Neutrophil (primary cell): ENCODE results near the gene YIPF1.

Experiments used
- H3K27ac ChIP-seq: fragments of 200-600 bp; sonication (generic); 2 replicates; pipeline ENCODE4 v1.5.1; 2016; ENCODE audit warnings: mild to moderate bottlenecking, moderate library complexity
- H3K27me3 ChIP-seq: fragments of 200-600 bp; sonication (generic); 2 replicates; pipeline ENCODE4 v1.6.0; 2016; ENCODE audit warnings: mild to moderate bottlenecking
- H3K36me3 ChIP-seq: fragments of 200-600 bp; sonication (generic); 2 replicates; pipeline ENCODE4 v1.5.1; 2017
- H3K4me1 ChIP-seq, 2 experiments: fragments of 200-600 bp in 1 of 2; sonication (generic) in 1 of 2; 1 replicate in 1 of 2; 2 replicates in 1 of 2; pipeline versions ENCODE4 v1.5.1 to v1.6.1; 2013 to 2016; ENCODE audit warnings: low read depth in 1 of 2, low read length in 1 of 2, mild to moderate bottlenecking in 1 of 2, moderate library complexity in 1 of 2; ENCODE audit not compliant: control insufficient read depth in 1 of 2, insufficient read depth in 1 of 2
- H3K4me3 ChIP-seq, 2 experiments: fragments of 200-600 bp in 1 of 2; sonication (generic) in 1 of 2; 1 replicate in 1 of 2; 2 replicates in 1 of 2; pipeline ENCODE4 v1.5.1; 2013 to 2016; ENCODE audit warnings: low read depth in 1 of 2, low read length in 1 of 2, mild to moderate bottlenecking in 1 of 2, moderate library complexity in 1 of 2
- H3K9me3 ChIP-seq: fragments of 200-600 bp; sonication (generic); 2 replicates; pipeline ENCODE4 v1.5.1; 2016
- TF ChIP-seq, protein P1 (sequence below): fragments of 200-600 bp; sonication (generic); IDR thresholded peaks from 2 replicates; pipeline ENCODE4 v1.5.1; 2016; ENCODE audit warnings: antibody characterized with exemption

YIPF1 gene

DNA sequence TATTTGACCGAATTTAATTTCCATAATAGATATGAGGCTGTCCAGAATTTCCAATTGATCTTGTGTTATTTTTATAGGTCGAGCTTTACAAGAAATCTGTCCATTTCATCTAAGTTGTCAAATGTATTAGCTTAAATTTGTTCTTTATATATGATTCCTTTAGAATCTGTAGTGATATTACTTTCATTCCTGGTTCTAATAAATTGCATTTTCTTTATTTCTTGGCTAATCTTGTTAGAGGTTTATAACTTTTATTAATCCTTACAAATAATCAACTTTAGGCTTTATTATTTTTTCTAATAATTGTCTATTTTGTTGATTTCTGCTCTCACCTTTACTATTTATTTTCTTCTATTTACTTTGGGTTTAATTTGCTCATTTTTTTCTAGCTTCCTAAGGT, 41.9 kb upstream of the YIPF1 start:
- Histone ChIP-seq H3K4me1 (no peaks in the 10 kb centered on the region), H3K27me3 (no peaks in the 10 kb centered on the region), H3K36me3 (peaks cover 24% of the 10 kb centered on the region), H3K27ac (no peak overlapping the region), H3K4me3 (no peak overlapping the region), H3K9me3 (no peaks in the 10 kb centered on the region)
- TF ChIP-seq, protein P1, sequence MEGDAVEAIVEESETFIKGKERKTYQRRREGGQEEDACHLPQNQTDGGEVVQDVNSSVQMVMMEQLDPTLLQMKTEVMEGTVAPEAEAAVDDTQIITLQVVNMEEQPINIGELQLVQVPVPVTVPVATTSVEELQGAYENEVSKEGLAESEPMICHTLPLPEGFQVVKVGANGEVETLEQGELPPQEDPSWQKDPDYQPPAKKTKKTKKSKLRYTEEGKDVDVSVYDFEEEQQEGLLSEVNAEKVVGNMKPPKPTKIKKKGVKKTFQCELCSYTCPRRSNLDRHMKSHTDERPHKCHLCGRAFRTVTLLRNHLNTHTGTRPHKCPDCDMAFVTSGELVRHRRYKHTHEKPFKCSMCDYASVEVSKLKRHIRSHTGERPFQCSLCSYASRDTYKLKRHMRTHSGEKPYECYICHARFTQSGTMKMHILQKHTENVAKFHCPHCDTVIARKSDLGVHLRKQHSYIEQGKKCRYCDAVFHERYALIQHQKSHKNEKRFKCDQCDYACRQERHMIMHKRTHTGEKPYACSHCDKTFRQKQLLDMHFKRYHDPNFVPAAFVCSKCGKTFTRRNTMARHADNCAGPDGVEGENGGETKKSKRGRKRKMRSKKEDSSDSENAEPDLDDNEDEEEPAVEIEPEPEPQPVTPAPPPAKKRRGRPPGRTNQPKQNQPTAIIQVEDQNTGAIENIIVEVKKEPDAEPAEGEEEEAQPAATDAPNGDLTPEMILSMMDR, result no peak

DNA sequence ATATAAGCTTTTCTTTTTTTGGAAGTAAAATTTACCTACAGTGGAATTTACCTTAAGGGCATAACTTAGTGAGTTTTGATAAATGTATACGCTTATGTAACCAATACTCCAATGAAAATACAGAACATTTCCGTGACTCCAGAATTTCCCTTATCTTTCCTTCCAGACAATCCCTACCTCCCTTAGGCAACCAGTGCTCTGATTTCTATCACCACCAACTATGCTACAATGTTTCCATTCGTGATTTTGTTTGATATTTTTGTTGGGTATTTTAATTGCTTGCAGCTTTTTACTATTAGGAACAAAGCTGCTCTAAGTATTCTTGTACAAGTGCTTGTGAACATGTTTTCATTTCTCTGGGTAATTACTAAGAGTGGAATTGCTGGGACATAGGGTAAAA, 41.3 kb upstream of the YIPF1 start:
- no peaks in the 10 kb centered on the region for H3K9me3 ChIP-seq
- H3K4me3 ChIP-seq, result no peak overlapping the region
- H3K4me1 ChIP-seq, result no peaks in the 10 kb centered on the region
- H3K27me3 ChIP-seq, result no peaks in the 10 kb centered on the region
- peaks cover 24% of the 10 kb centered on the region for H3K36me3 ChIP-seq
- H3K27ac ChIP-seq, result no peak overlapping the region
- TF ChIP-seq, protein P1, result no peak

DNA sequence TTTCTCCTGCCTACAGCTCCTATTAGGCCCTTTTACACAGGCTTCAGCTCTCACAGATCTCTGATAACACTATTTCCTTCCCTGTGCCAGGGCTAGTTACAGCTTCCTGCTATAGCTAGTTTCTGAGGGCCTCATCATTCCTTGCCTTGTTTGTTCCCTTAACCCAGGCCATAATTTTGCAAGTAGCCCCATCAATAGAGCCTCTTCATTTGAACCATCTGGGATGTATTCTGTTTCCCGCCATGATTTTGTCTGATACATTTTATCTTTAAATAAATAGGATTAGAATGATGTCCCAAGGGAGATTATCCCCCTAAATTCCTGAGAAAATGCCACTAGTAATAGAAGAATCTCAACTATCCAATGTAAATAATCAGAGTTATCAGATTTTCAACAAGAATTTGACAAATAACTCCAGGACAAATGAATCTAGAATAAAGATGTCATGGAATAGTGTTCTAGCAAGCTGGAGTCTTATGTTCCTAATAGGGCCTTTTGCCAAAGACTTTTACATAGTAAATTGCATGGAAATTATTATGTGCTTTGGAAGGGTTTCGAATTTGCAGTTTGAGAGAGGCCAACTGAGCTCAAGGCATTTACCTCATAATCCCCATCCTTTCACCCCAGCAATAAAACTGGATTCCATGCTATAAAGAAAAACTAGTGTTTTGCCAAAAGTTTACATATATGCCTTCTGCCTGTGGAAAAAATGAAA, 39.8 kb upstream of the YIPF1 start:
- Histone ChIP-seq H3K4me1 (no peaks in the 10 kb centered on the region), H3K4me3 (no peak overlapping the region), H3K9me3 (no peaks in the 10 kb centered on the region), H3K27ac (no peak overlapping the region), H3K36me3 (peaks cover 24% of the 10 kb centered on the region), H3K27me3 (no peaks in the 10 kb centered on the region)
- TF ChIP-seq, protein P1, result no peak

DNA sequence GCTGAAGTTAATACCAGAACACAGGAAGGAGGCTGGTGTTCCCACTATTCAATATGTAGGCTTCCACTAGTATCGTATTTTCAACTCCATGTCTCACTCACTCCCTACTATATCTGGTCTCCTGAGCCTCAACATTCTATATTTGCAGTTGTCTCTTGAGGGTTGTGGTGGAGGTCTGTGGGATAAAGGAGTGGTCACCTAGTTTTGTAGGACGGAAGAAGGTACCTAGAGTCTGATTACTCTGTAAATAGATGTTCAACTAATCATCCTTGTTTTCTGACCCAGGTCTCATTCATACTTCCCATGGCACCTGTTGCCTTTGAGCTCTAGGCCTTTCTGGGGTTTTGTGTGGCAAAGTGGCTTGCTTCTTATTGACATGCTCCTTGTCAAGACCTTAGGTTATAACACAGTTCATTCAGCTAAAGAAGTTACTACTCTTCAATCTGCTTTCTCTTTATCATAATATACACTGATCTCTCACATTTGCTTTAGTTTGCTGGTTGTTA, 37.8 kb upstream of the YIPF1 start:
- no peaks in the 10 kb centered on the region for H3K27me3 ChIP-seq
- no peak overlapping the region for H3K27ac ChIP-seq
- TF ChIP-seq, protein P1, result no peak
- no peaks in the 10 kb centered on the region for H3K4me1 ChIP-seq
- H3K36me3 ChIP-seq, result peaks cover 36% of the 10 kb centered on the region
- no peaks in the 10 kb centered on the region for H3K9me3 ChIP-seq
- H3K4me3 ChIP-seq, result no peak overlapping the region

DNA sequence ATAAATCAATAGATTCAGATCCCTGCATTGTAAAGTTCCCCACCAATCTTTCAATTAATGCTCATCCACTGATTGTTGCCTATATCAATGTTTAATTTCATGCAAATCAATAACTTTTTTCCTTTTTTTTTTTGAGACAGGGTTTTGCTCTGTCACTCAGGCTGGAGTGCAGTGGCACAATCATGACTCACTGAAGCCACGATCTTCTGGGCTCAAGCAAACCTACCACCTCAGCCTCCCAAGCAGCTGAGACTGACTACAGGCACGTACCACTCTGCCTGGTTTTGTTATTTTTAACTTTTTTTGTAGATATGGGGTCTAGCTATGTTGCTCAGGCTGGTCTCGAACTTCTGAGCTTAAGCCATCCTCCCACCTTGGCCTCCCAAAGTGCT, 30.1 kb upstream of the YIPF1 start:
- no peaks in the 10 kb centered on the region for H3K4me1 ChIP-seq
- peaks cover 30% of the 10 kb centered on the region for H3K36me3 ChIP-seq
- H3K27ac ChIP-seq, result no peak overlapping the region
- H3K4me3 ChIP-seq, result no peak overlapping the region
- no peaks in the 10 kb centered on the region for H3K27me3 ChIP-seq
- no peaks in the 10 kb centered on the region for H3K9me3 ChIP-seq
- TF ChIP-seq, protein P1, result no peak
